Omental fat pad (tissue), 4 donors: Measurements from ENCODE around the gene GPR137. TPM values are rescaled to one million over a fixed set of nuclear protein-coding genes. Genes with fewer than 3 reads are reported as not detected.
"Not testable (repeated sequence)": the region's sequence is repeated elsewhere in the genome, so short reads cannot be mapped to it uniquely, and the experiment has no call there.

Experiments
- ATAC-seq: fragments of 150-250 bp; one replicate; pipeline ENCODE4 v1.9.1; 2016; ENCODE audit warnings: mild to moderate bottlenecking, moderate library complexity; ENCODE audit not compliant: low FRiP score
- DNase-seq: peaks from one replicate; pipeline ENCODE4 v3.0.0-alpha.2; 2019; ENCODE audit warnings: low spot score
- total RNA-seq, 4 donors: library from RNA; depleted of rRNA; stranded (reverse); fragments of >200 nt; gene quantifications; one replicate each; pipeline ENCODE4 v1.1.0, GENCODE V29; 2016
- TF ChIP-seq, protein P1 (sequence below), 3 donors: fragments of 450-650 bp; IDR thresholded peaks; one replicate each; pipeline ENCODE4 v1.5.1; 2016 to 2017; ENCODE audit warnings: antibody characterized with exemption in 3 of 3, mild to moderate bottlenecking in 3 of 3, moderate library complexity in 2 of 3

Gene GPR137
- total RNA-seq, 4 donors from 2014 or later: 8.2 to 20.6 (median 12.7) TPM

DNA sequence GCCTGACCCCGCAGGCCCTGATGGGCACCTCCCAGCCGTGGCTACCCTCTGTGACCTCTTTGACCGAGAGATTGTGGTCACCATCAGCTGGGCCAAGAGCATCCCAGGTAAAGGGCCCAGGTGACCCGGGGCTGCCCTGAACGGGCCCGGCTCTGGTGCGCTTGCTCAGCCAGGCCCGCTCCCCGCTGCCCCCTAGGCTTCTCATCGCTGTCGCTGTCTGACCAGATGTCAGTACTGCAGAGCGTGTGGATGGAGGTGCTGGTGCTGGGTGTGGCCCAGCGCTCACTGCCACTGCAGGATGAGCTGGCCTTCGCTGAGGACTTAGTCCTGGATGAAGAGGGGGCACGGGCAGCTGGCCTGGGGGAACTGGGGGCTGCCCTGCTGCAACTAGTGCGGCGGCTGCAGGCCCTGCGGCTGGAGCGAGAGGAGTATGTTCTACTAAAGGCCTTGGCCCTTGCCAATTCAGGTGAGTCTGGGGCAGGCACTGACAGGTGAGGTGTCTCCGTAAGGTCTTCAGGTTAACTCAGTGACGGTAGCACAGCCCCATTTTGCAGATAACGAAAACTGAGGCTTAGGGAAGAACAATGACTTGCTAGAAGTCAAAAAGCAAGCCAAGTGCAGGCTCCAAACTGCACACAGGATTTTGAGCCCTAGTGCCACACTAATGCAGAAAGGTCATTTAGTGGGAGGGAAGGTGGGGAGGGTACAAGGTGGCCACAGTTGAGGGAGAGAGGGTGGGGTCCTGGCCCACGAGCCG, 29.3 kb downstream of the GPR137 start:
- ATAC-seq (no peak), DNase-seq (no peak)
- TF ChIP-seq, protein P1, sequence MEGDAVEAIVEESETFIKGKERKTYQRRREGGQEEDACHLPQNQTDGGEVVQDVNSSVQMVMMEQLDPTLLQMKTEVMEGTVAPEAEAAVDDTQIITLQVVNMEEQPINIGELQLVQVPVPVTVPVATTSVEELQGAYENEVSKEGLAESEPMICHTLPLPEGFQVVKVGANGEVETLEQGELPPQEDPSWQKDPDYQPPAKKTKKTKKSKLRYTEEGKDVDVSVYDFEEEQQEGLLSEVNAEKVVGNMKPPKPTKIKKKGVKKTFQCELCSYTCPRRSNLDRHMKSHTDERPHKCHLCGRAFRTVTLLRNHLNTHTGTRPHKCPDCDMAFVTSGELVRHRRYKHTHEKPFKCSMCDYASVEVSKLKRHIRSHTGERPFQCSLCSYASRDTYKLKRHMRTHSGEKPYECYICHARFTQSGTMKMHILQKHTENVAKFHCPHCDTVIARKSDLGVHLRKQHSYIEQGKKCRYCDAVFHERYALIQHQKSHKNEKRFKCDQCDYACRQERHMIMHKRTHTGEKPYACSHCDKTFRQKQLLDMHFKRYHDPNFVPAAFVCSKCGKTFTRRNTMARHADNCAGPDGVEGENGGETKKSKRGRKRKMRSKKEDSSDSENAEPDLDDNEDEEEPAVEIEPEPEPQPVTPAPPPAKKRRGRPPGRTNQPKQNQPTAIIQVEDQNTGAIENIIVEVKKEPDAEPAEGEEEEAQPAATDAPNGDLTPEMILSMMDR (IDR thresholded peaks at IDR 0.05): no peak

DNA sequence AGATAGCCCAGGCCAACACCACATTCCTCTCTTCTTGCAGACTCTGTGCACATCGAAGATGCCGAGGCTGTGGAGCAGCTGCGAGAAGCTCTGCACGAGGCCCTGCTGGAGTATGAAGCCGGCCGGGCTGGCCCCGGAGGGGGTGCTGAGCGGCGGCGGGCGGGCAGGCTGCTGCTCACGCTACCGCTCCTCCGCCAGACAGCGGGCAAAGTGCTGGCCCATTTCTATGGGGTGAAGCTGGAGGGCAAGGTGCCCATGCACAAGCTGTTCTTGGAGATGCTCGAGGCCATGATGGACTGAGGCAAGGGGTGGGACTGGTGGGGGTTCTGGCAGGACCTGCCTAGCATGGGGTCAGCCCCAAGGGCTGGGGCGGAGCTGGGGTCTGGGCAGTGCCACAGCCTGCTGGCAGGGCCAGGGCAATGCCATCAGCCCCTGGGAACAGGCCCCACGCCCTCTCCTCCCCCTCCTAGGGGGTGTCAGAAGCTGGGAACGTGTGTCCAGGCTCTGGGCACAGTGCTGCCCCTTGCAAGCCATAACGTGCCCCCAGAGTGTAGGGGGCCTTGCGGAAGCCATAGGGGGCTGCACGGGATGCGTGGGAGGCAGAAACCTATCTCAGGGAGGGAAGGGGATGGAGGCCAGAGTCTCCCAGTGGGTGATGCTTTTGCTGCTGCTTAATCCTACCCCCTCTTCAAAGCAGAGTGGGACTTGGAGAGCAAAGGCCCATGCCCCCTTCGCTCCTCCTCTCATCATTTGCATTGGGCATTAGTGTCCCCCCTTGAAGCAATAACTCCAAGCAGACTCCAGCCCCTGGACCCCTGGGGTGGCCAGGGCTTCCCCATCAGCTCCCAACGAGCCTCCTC, 30.2 kb downstream of the GPR137 start:
- ATAC-seq, DNase-seq: not testable (repeated sequence)

DNA sequence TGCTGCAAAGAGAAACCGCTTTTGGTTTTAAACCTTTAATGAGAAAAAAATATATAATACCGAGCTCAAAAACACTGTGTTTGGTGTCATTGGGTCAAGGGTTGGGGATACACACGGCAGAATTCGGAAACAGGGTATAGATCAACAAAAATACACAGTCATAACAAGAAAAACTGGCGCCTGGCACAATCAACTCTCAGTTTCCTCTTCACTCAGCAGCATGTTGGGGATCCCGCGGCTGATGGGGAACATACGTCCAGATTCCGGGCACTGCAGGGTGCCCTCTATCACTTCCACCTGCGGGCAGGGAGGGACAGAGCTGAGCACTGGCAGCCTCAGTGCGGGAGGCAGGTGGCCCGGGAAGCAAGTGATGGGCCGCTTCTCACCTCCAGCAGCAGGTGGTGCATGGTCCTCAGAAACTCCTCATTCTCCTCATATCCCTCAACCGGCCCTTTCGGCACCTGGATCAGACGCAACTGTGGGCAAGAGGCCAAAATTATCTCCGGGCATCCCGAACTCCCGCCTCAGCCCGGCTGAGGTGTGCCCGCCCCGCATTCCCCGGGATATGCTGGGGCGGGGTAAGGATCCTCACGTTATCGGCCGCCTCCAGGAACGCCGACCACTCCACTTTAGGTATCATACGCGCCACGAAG, 31.1 kb downstream of the GPR137 start:
- TF ChIP-seq, protein P1 (IDR thresholded peaks at IDR 0.05): no peak
- ATAC-seq: peak; percentile 3
- DNase-seq: no peak

DNA sequence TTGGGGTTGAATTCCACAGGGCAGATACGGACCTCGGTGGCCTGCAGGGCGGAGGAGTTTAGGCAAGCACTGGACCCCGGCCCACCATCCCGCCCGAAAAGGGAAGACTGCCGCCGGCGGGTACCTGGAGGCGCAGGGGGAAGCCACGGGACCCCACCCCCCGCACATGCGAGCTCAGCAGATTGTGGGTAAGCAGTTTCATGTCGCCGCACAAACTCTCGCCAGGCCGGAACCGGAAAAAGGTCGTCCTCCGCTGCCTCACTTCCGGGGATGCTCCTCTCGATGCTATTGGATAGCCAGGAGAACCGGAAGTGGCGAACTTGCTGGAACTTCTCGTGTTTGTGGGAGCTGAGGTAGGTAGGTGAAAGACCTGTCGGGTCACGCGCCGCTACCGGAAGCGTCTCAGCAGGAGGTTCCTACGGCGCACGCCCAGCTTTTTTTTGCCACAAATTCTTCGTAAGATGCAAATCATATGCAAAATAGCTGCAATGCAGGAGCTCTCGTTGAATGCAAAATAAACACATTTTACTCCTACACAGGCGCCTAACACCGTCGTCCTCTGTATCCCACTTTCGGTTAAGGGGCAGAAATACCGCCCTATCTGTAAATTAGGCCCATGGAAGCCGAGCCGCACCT, 31.8 kb downstream of the GPR137 start, which contains the start of gene TRMT112:
Gene TRMT112, minus strand, starts transcription at position 235 of the 636 bp plus-strand sequence. Its CDS starts 33 bp downstream, at position 202.
- TF ChIP-seq, protein P1 (IDR thresholded peaks at IDR 0.05): no peak
- DNase-seq (peak; percentile 87), ATAC-seq (peak; percentile 88)

DNA sequence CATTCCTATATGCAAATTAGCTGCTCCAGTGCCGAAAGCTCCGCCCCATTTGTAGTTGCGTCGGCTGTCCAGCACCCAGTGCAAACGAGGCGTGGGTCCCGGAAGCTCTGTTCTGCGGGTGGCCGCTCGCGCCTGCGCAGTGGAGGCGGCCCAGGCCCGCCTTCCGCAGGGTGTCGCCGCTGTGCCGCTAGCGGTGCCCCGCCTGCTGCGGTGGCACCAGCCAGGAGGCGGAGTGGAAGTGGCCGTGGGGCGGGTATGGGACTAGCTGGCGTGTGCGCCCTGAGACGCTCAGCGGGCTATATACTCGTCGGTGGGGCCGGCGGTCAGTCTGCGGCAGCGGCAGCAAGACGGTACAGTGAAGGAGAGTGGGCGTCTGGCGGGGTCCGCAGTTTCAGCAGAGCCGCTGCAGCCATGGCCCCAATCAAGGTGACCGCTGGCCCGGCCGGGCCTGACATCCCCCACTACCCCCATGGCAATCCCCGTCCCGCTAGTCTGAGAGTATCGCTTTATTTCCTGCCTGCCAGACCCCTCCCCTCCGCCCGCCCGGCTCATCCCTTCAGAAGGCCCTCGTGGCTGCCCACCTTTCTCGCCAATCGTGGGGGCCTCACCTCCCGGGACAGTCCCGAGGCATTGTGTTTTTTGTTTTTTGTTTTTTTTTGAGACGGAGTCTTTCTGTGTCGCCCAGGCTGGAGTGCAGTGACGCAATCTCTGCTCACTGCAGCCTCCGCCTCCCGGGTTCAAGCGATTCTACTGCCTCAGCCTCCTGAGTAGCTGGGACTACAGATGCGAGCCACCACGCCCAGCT, 32.5 kb downstream of the GPR137 start, which contains the start of gene PRDX5:
Gene PRDX5, plus strand, starts transcription at position 161 of the 805 bp plus-strand sequence. Its CDS starts 95 bp downstream, at position 256.
- TF ChIP-seq, protein P1 (IDR thresholded peaks at IDR 0.05): no peak
- peak; percentile 88 for ATAC-seq
- DNase-seq: peak; percentile 86

DNA sequence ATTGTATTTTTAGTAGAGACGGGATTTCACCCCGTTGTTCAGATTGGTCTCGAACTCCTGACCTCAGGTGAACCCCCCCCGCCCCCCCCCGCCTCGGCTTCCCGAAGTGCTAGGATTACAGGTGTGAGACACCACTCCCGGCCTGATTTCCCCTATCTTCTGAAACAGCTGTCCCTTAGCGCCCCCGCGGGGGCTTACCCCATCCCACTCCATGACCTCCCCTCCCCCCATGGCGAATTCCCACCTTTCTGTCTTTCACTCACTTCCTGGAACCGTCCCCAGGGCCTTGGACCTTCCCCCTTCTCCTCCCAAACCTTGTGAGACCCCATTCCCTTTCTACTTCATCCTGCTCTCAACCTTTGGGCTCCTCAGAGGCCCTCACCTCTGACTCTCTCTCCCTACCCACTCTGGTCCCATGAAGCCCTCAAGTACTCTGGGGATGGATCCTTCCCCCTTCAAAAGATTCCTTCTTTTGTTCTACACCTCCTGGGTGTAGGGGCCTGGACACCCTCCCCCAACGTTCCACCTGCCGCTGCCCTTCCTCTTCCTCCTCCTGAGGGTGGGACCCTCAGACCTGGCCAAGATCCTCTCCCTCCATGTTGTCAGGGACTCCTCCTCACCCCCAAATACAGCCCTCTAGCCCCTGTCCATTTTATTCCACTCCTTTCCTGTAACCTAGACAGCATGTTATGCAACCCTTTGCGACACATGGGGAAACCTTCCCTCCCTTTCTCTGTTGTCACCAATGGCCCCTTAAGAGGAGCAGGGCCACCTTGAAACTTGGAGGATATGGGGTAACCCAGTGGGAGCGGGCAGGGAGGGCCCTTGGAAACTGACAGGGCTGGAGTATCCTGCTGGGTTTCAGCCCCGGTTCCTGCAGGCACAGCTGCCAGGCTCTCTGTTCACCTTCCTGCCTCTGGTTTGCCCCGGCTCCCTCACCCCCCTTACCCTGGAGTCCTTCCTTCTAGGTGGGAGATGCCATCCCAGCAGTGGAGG, 33.4 kb downstream of the GPR137 start:
- DNase-seq (no peak), ATAC-seq (no peak)
- TF ChIP-seq, protein P1 (IDR thresholded peaks at IDR 0.05): no peak
